ENCODE data around the gene RALY.

GRCh38 chr20:33944914-33945313, 48.8 kb upstream of the RALY start:
- TF ChIP-seq, protein P1, sequence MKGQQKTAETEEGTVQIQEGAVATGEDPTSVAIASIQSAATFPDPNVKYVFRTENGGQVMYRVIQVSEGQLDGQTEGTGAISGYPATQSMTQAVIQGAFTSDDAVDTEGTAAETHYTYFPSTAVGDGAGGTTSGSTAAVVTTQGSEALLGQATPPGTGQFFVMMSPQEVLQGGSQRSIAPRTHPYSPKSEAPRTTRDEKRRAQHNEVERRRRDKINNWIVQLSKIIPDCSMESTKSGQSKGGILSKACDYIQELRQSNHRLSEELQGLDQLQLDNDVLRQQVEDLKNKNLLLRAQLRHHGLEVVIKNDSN (IDR thresholded peaks at IDR 0.05; ENCODE audit: borderline replicate concordance, extremely low read length, insufficient read depth, low read depth, low read length), result no peak
- TF ChIP-seq BCLAF1 (IDR thresholded peaks at IDR 0.05) (no peak), CTCF (IDR thresholded peaks at IDR 0.05 in 2 of 3, conservative IDR thresholded peaks at IDR 0.05 in 1 of 3; ENCODE audit: control insufficient read depth in 2 of 3, extremely low read depth in 1 of 3, insufficient read depth in 1 of 3, low read depth in 3 of 3, low read length in 3 of 3) (no peak), POLR2AphosphoS5 (IDR thresholded peaks at IDR 0.05; ENCODE audit: low read length) (no peak), TCF7 (IDR thresholded peaks at IDR 0.05; ENCODE audit: borderline replicate concordance) (no peak), ATF3 (IDR thresholded peaks at IDR 0.05; ENCODE audit: borderline replicate concordance, extremely low read depth, low read depth, low read length) (no peak), HDGF (IDR thresholded peaks at IDR 0.05) (no peak)
- TF ChIP-seq, protein P2, sequence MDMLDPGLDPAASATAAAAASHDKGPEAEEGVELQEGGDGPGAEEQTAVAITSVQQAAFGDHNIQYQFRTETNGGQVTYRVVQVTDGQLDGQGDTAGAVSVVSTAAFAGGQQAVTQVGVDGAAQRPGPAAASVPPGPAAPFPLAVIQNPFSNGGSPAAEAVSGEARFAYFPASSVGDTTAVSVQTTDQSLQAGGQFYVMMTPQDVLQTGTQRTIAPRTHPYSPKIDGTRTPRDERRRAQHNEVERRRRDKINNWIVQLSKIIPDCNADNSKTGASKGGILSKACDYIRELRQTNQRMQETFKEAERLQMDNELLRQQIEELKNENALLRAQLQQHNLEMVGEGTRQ (IDR thresholded peaks at IDR 0.05; ENCODE audit: borderline replicate concordance, low read depth, low read length), result no peak

Measured in GM12878 (cell line).